ENCODE data around the gene PRKCE. TPM values are rescaled to one million over a fixed set of nuclear protein-coding genes. Genes with fewer than 3 reads are reported as not detected.

Gene PRKCE
- total RNA-seq, 1 experiment from 2014 or later = 17.7 TPM

- CTCF ChIA-PET = interaction anchor here (1.3 kb wide), 1 partner anchor 15 kb away, joined by 3 read pairs; no protein-coding TSS in a partner anchor
- DNase-seq = peak; percentile 59
- BruUV-seq (replicated peaks) = no TSS peak
Measured at GRCh38 chr2:46142546-46143428, 491.3 kb downstream of the PRKCE start.

GRCh38 chr2:46143429-46144132 lies 492.1 kb downstream of the PRKCE start:
- DNase-seq = no peak
- Mint-ChIP-seq H3K27me3 (ENCODE audit: unreplicated experiment) (no peaks in the 10 kb centered on the region), H3K27ac (ENCODE audit: unreplicated experiment) (no peak overlapping the region), H3K4me3 (ENCODE audit: low read depth, unreplicated experiment) (no peak overlapping the region), H3K4me1 (ENCODE audit: low read depth, unreplicated experiment) (peaks cover 24% of the 10 kb centered on the region), H3K9me3 (ENCODE audit: low read depth, unreplicated experiment) (no peaks in the 10 kb centered on the region), H3K36me3 (ENCODE audit: insufficient read depth, unreplicated experiment) (peaks cover 5% of the 10 kb centered on the region)
- CTCF ChIA-PET = interaction anchor here (1.3 kb wide), 1 partner anchor 14 kb away, joined by 3 read pairs; no protein-coding TSS in a partner anchor
- intact Hi-C loops (cut with micrococcal nuclease; ENCODE audit: unreplicated experiment) = no loop called here
- TF ChIP-seq CTCF (IDR thresholded peaks at IDR 0.05; ENCODE audit: unreplicated experiment) = no peak
- no TSS peak for BruUV-seq (replicated peaks)

More at GRCh38 chr2:46142546-46143428, 491.3 kb downstream of the PRKCE start:
- Mint-ChIP-seq H3K9me3 (ENCODE audit: low read depth, unreplicated experiment) (no peaks in the 10 kb centered on the region), H3K27me3 (ENCODE audit: unreplicated experiment) (no peaks in the 10 kb centered on the region), H3K27ac (ENCODE audit: unreplicated experiment) (no peak overlapping the region), H3K4me1 (ENCODE audit: low read depth, unreplicated experiment) (peaks cover 24% of the 10 kb centered on the region), H3K36me3 (ENCODE audit: insufficient read depth, unreplicated experiment) (peaks cover 5% of the 10 kb centered on the region), H3K4me3 (ENCODE audit: low read depth, unreplicated experiment) (peak overlapping the region; percentile 8)
- intact Hi-C loops (cut with micrococcal nuclease; ENCODE audit: unreplicated experiment) = no loop called here
- no peak for TF ChIP-seq CTCF (IDR thresholded peaks at IDR 0.05; ENCODE audit: unreplicated experiment)

- DNase-seq = no peak
- no peak for TF ChIP-seq CTCF (IDR thresholded peaks at IDR 0.05; ENCODE audit: unreplicated experiment)
- H3K4me3 Mint-ChIP-seq (ENCODE audit: low read depth, unreplicated experiment) = no peak overlapping the region
- CTCF ChIA-PET = no interaction called here
- H3K4me1 Mint-ChIP-seq (ENCODE audit: low read depth, unreplicated experiment) = peaks cover 18% of the 10 kb centered on the region
- BruUV-seq (replicated peaks) = no TSS peak
- H3K36me3 Mint-ChIP-seq (ENCODE audit: insufficient read depth, unreplicated experiment) = peaks cover 5% of the 10 kb centered on the region
- no peak overlapping the region for H3K27ac Mint-ChIP-seq (ENCODE audit: unreplicated experiment)
- no peaks in the 10 kb centered on the region for H3K9me3 Mint-ChIP-seq (ENCODE audit: low read depth, unreplicated experiment)
- intact Hi-C loops (cut with micrococcal nuclease; ENCODE audit: unreplicated experiment) = no loop called here
- H3K27me3 Mint-ChIP-seq (ENCODE audit: unreplicated experiment) = no peaks in the 10 kb centered on the region
Measured at GRCh38 chr2:46144133-46144800, 492.8 kb downstream of the PRKCE start.

- no peaks in the 10 kb centered on the region for H3K9me3 Mint-ChIP-seq (ENCODE audit: low read depth, unreplicated experiment)
- H3K36me3 Mint-ChIP-seq (ENCODE audit: insufficient read depth, unreplicated experiment) = peaks cover 5% of the 10 kb centered on the region
- no TSS peak for BruUV-seq (replicated peaks)
- peaks cover 18% of the 10 kb centered on the region for H3K4me1 Mint-ChIP-seq (ENCODE audit: low read depth, unreplicated experiment)
- H3K27me3 Mint-ChIP-seq (ENCODE audit: unreplicated experiment) = no peaks in the 10 kb centered on the region
- no peak for TF ChIP-seq CTCF (IDR thresholded peaks at IDR 0.05; ENCODE audit: unreplicated experiment)
- no peak for DNase-seq
- intact Hi-C loops (cut with micrococcal nuclease; ENCODE audit: unreplicated experiment) = no loop called here
- H3K4me3 Mint-ChIP-seq (ENCODE audit: low read depth, unreplicated experiment) = no peak overlapping the region
- no peak overlapping the region for H3K27ac Mint-ChIP-seq (ENCODE audit: unreplicated experiment)
- CTCF ChIA-PET = no interaction called here
Measured at GRCh38 chr2:46145017-46145416, 493.5 kb downstream of the PRKCE start.

Data from Calu3 (cell line).